Cardiac atrium fibroblast (primary cell): ENCODE measurements around the gene RESP18. TPM values are rescaled to one million over a fixed set of nuclear protein-coding genes. Genes with fewer than 3 reads are reported as not detected.

Experiments used
- total RNA-seq: library from RNA; depleted of rRNA; stranded (reverse); fragments of >200 nt; gene quantifications from 2 replicates; pipeline ENCODE4 v1.2.3, GENCODE V29; 2015

Gene RESP18
- not detected in 2 replicates for total RNA-seq

GRCh38 chr2:219332542-219332941 is at the start of gene RESP18:
RESP18 (minus strand) TSS chr2:219332744.

GRCh38 chr2:219309278-219309677 is 23.3 kb downstream of the RESP18 start, which contains the start of gene PTPRN:
PTPRN (minus strand) TSS chr2:219309401; CDS start chr2:219309332, 69 bp downstream.

DNA sequence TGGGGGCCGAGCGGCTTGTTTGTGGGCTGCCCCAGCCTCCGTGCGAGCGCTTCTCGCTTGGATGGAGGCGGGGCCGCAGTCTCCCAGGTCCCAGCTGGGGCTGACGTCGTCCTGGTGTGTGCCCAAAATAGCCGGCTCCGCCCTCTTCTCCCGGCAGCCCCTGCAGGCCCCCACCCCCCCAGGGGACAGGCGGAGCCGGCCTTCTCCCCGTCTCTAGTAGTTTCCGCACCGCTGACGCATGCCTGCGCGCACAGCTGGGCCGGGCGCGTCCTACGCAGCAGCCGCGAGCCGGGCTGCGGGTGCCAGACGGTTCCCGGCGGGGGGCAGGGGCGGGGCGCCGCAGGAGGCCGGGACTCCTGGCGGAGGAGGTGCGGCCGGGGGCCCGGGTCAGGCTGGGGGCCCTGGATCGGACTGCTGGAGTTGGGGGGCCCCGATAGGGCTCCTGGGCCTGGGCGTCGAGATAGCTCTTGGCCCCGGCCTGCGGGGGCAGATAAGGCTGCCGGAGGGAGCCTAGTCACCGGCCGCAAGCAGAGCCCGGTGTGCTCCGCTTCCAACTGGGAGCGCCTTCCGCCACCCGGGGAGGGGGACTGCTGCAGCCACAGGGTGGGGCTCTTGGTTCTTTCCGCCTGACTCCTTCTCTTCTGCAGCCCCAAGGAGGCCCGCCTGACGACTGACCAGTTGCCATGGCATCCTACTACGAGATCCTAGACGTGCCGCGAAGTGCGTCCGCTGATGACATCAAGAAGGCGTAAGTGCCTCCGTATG is 53.2 kb downstream of the RESP18 start, which contains the start of gene DNAJB2:
TSS of gene DNAJB2 (plus strand) at position 216 of the 765 bp plus-strand sequence. CDS start at position 684, 468 bp downstream.

Other genes starting within 250 kb of the RESP18 start
- 13.5 and 21.2 TPM in 2 replicates for gene NHEJ1, start 171.9 kb downstream of the RESP18 start, total RNA-seq
- 0.16 TPM in 1 of 2 replicates, not detected in the other for gene SLC23A3, start 162.7 kb downstream of the RESP18 start, total RNA-seq
- 16.1 and 32.9 TPM in 2 replicates for gene CNPPD1, start 155.8 kb downstream of the RESP18 start, total RNA-seq
- gene RETREG2, start 154.5 kb downstream of the RESP18 start, total RNA-seq = 49.9 and 67.9 TPM in 2 replicates
- 17.0 and 32.6 TPM in 2 replicates for gene ZFAND2B, start 126.0 kb downstream of the RESP18 start, total RNA-seq
- gene ABCB6, start 113.8 kb downstream of the RESP18 start, total RNA-seq = 39.9 and 46.0 TPM in 2 replicates
- 57.6 and 109 TPM in 2 replicates for gene ATG9A, start 103.1 kb downstream of the RESP18 start, total RNA-seq
- gene ANKZF1, start 102.9 kb downstream of the RESP18 start, total RNA-seq = 45.8 and 58.7 TPM in 2 replicates
- 4.7 and 14.8 TPM in 2 replicates for gene GLB1L, start 87.3 kb downstream of the RESP18 start, total RNA-seq
- 11.2 and 17.3 TPM in 2 replicates for gene STK16, start 87.3 kb downstream of the RESP18 start, total RNA-seq
- gene TUBA4B, start 79.5 kb downstream of the RESP18 start, total RNA-seq = not detected in 2 replicates
- gene TUBA4A, start 78.8 kb downstream of the RESP18 start, total RNA-seq = 16.4 and 39.2 TPM in 2 replicates
- gene DNAJB2, start 53.4 kb downstream of the RESP18 start, total RNA-seq = 32.9 and 35.3 TPM in 2 replicates
- 0.36 and 1.9 TPM in 2 replicates for gene PTPRN, start 23.3 kb downstream of the RESP18 start, total RNA-seq
- gene DNPEP, start 55.2 kb upstream of the RESP18 start, total RNA-seq = 78.3 and 89.3 TPM in 2 replicates
- 0.32 TPM in 1 of 2 replicates, not detected in the other for gene DES, start 85.6 kb upstream of the RESP18 start, total RNA-seq
- 5.2 and 6.8 TPM in 2 replicates for gene SPEG, start 102.1 kb upstream of the RESP18 start, total RNA-seq
- gene GMPPA, start 166.1 kb upstream of the RESP18 start, total RNA-seq = 69.7 and 93.9 TPM in 2 replicates
- gene ASIC4, start 181.7 kb upstream of the RESP18 start, total RNA-seq = not detected in 2 replicates
- 192 and 214 TPM in 2 replicates for gene CHPF, start 211.1 kb upstream of the RESP18 start, total RNA-seq
- gene TMEM198, start 211.3 kb upstream of the RESP18 start, total RNA-seq = 5.4 and 5.8 TPM in 2 replicates
- gene OBSL1, start 238.8 kb upstream of the RESP18 start, total RNA-seq = 63.2 and 64.8 TPM in 2 replicates
- not detected in 2 replicates for gene INHA, start 239.6 kb upstream of the RESP18 start, total RNA-seq